Hepatocyte (in vitro differentiated cells): Measurements from ENCODE around the gene RGS13. TPM values are rescaled to one million over a fixed set of nuclear protein-coding genes. Genes with fewer than 3 reads are reported as not detected.

ENCODE experiments used
- DNase-seq: peaks from one replicate; pipeline ENCODE4 v3.0.0-alpha.2; 2016; ENCODE audit warnings: low spot score
- H2AFZ ChIP-seq: fragments of 200-600 bp; sonication (generic); 2 replicates; pipeline ENCODE4 v1.6.0; 2016; ENCODE audit warnings: antibody characterized with exemption, mild to moderate bottlenecking
- H3K27ac ChIP-seq: fragments of 200-600 bp; sonication (generic); 2 replicates; pipeline ENCODE4 v1.5.1; 2016; ENCODE audit warnings: mild to moderate bottlenecking
- H3K27me3 ChIP-seq: fragments of 200-600 bp; sonication (generic); 2 replicates; pipeline ENCODE4 v1.6.1; 2016
- H3K36me3 ChIP-seq: fragments of 200-600 bp; sonication (generic); replicated peaks from 2 replicates; pipeline ENCODE4 v1.5.1; 2016; ENCODE audit warnings: low read depth; ENCODE audit not compliant: insufficient read depth
- H3K4me1 ChIP-seq: fragments of 200-600 bp; sonication (generic); 2 replicates; pipeline ENCODE4 v1.5.1; 2016; ENCODE audit warnings: mild to moderate bottlenecking, moderate library complexity; ENCODE audit not compliant: insufficient read depth
- H3K4me2 ChIP-seq: fragments of 200-600 bp; sonication (generic); 2 replicates; pipeline ENCODE4 v1.6.0; 2016
- H3K4me3 ChIP-seq: fragments of 200-600 bp; sonication (generic); 2 replicates; pipeline ENCODE4 v1.5.1; 2016; ENCODE audit warnings: mild to moderate bottlenecking
- H3K79me2 ChIP-seq: fragments of 200-600 bp; sonication (generic); 2 replicates; pipeline ENCODE4 v1.6.0; 2017; ENCODE audit warnings: mild to moderate bottlenecking
- H3K9me2 ChIP-seq: fragments of 200-600 bp; sonication (generic); replicated peaks from 2 replicates; pipeline ENCODE4 v1.6.0; 2017; ENCODE audit warnings: mild to moderate bottlenecking; ENCODE audit not compliant: insufficient read depth
- H3K9me3 ChIP-seq: fragments of 200-600 bp; sonication (generic); 2 replicates; pipeline ENCODE4 v1.5.1; 2016; ENCODE audit warnings: low read depth, mild to moderate bottlenecking
- H4K20me1 ChIP-seq: fragments of 200-600 bp; sonication (generic); 2 replicates; pipeline ENCODE4 v1.6.0; 2016; ENCODE audit warnings: mild to moderate bottlenecking; ENCODE audit not compliant: insufficient read depth, poor library complexity, severe bottlenecking
- CTCF ChIP-seq: fragments of 200-600 bp; sonication (generic); IDR thresholded peaks from 2 replicates; pipeline ENCODE4 v1.5.1; 2016; ENCODE audit warnings: antibody characterized with exemption, mild to moderate bottlenecking; ENCODE audit not compliant: poor library complexity
- EZH2 ChIP-seq: fragments of 200-600 bp; sonication (generic); IDR thresholded peaks from 2 replicates; pipeline ENCODE4 v1.6.1; 2016; ENCODE audit warnings: antibody characterized with exemption, mild to moderate bottlenecking, borderline replicate concordance
- EZH2phosphoT487 ChIP-seq: fragments of 200-600 bp; sonication (generic); IDR thresholded peaks from one replicate; pipeline ENCODE4 v1.6.1; 2018; ENCODE audit warnings: antibody characterized with exemption, mild to moderate bottlenecking, low read depth, moderate library complexity; ENCODE audit not compliant: unreplicated experiment, severe bottlenecking
- WGBS: methylation state at CpG from one replicate; pipeline ENCODE4 v1.1.6; 2016; ENCODE audit warnings: low lambda C conversion rate; ENCODE audit errors: missing lambda C conversion rate; 5-methylcytosine and 5-hydroxymethylcytosine counted together
- polyA plus RNA-seq: library from polyadenylated mRNA; unstranded; fragments of >200 nt; fragmentation: Nextera tagmentation; extraction: Ambion mirVana; gene quantifications from 2 replicates; pipeline ENCODE4 v1.2.1, GENCODE V29; 2016
- total RNA-seq: library from RNA; depleted of rRNA; stranded (reverse); fragments of >200 nt; gene quantifications from 2 replicates; pipeline ENCODE4 v1.2.3, GENCODE V29; 2014

RGS13 gene
- total and polyA plus RNA-seq, 2 experiments from 2014 or later, result 1.1 to 3.3 TPM

- TF ChIP-seq EZH2phosphoT487 (no peak), EZH2 (no peak), CTCF (no peak)
- H3K4me1 ChIP-seq, result peaks cover 44% of the 10 kb centered on the region
- peak overlapping the region; percentile 42 for H3K27ac ChIP-seq
- no peaks in the 10 kb centered on the region for H4K20me1 ChIP-seq
- DNase-seq, result no peak
- H3K9me2 ChIP-seq, result no peaks in the 10 kb centered on the region
- H3K79me2 ChIP-seq, result no peaks in the 10 kb centered on the region
- no peak overlapping the region for H2AFZ ChIP-seq
- H3K36me3 ChIP-seq, result no peaks in the 10 kb centered on the region
- H3K4me3 ChIP-seq, result no peak overlapping the region
- H3K4me2 ChIP-seq, result peak overlapping the region; percentile 18
- no peaks in the 10 kb centered on the region for H3K9me3 ChIP-seq
- H3K27me3 ChIP-seq, result no peaks in the 10 kb centered on the region
These were observed 4.2 kb upstream of the RGS13 start for GRCh38 chr1:192631749-192632148.

GRCh38 chr1:192632188-192632587, 3.8 kb upstream of the RGS13 start:
- Histone ChIP-seq H4K20me1 (no peaks in the 10 kb centered on the region), H3K9me3 (no peaks in the 10 kb centered on the region), H3K4me3 (no peak overlapping the region), H3K27ac (peak overlapping the region; percentile 42), H3K4me2 (peak overlapping the region; percentile 33), H3K9me2 (no peaks in the 10 kb centered on the region), H3K79me2 (no peaks in the 10 kb centered on the region), H3K27me3 (no peaks in the 10 kb centered on the region), H3K4me1 (peaks cover 40% of the 10 kb centered on the region), H2AFZ (no peak overlapping the region), H3K36me3 (no peaks in the 10 kb centered on the region)
- 33% methylated on average over 3 of the region's 3 CpGs for WGBS
- no peak for DNase-seq
- no peak for TF ChIP-seq EZH2
- TF ChIP-seq CTCF, result no peak
- no peak for TF ChIP-seq EZH2phosphoT487

GRCh38 chr1:192632641-192633532, 3.1 kb upstream of the RGS13 start:
- Histone ChIP-seq H3K9me3 (no peaks in the 10 kb centered on the region), H3K4me1 (peaks cover 40% of the 10 kb centered on the region), H4K20me1 (no peaks in the 10 kb centered on the region), H3K27me3 (no peaks in the 10 kb centered on the region), H3K9me2 (no peaks in the 10 kb centered on the region), H3K4me2 (peak overlapping the region; percentile 33), H3K27ac (peak overlapping the region; percentile 42), H3K4me3 (no peak overlapping the region), H3K36me3 (no peaks in the 10 kb centered on the region), H2AFZ (no peak overlapping the region), H3K79me2 (no peaks in the 10 kb centered on the region)
- TF ChIP-seq EZH2phosphoT487 (no peak), EZH2 (no peak), CTCF (no peak)
- no peak for DNase-seq
- 35% methylated on average over 6 of the region's 6 CpGs for WGBS
